HUES64 (cell line): ENCODE data around the gene FHIT.

Experiments
- H3K27ac ChIP-seq: 2 replicates; pipeline ENCODE4 v1.7.0; 2013; ENCODE audit warnings: low read depth, low read length, inconsistent platforms
- H3K27me3 ChIP-seq: 2 replicates; pipeline ENCODE4 v1.6.1; 2013; ENCODE audit warnings: mild to moderate bottlenecking, low read length; ENCODE audit not compliant: insufficient read depth
- H3K36me3 ChIP-seq: 2 replicates; pipeline ENCODE4 v1.6.1; 2013; ENCODE audit warnings: mild to moderate bottlenecking, low read length; ENCODE audit not compliant: insufficient read depth
- H3K4me1 ChIP-seq: 2 replicates; pipeline ENCODE4 v1.6.1; 2013; ENCODE audit warnings: mild to moderate bottlenecking, low read length, moderate library complexity; ENCODE audit not compliant: insufficient read depth
- H3K4me3 ChIP-seq: 2 replicates; pipeline ENCODE4 v1.5.1; 2013; ENCODE audit warnings: mild to moderate bottlenecking, low read length, moderate library complexity
- H3K9ac ChIP-seq: 2 replicates; pipeline ENCODE4 v1.6.1; 2013; ENCODE audit warnings: mild to moderate bottlenecking, low read depth, low read length
- H3K9me3 ChIP-seq: 2 replicates; pipeline ENCODE4 v1.6.1; 2013; ENCODE audit warnings: low read depth, low read length; ENCODE audit not compliant: insufficient read depth
- WGBS: fragments of 150-250, 120-280 bp; methylation state at CpG from one replicate; pipeline ENCODE4 v1.1.7; 2013; ENCODE audit warnings: missing lambda C conversion rate; 5-methylcytosine and 5-hydroxymethylcytosine counted together

FHIT gene

GRCh38 chr3:60754617-60755016 lies 496.6 kb downstream of the FHIT start:
- Histone ChIP-seq H3K27ac (no peak overlapping the region), H3K9me3 (peaks cover 22% of the 10 kb centered on the region), H3K9ac (no peak overlapping the region), H3K4me3 (no peak overlapping the region), H3K36me3 (no peaks in the 10 kb centered on the region), H3K27me3 (no peaks in the 10 kb centered on the region), H3K4me1 (peaks cover 25% of the 10 kb centered on the region)
- 94% methylated on average over 1 of the region's 1 CpG for WGBS

- 97% methylated on average over 3 of the region's 3 CpGs for WGBS
- no peak overlapping the region for H3K4me3 ChIP-seq
These were observed 498.4 kb downstream of the FHIT start for GRCh38 chr3:60752809-60753208.

GRCh38 chr3:60746695-60747416 lies 504.4 kb downstream of the FHIT start:
- peaks cover 25% of the 10 kb centered on the region for H3K4me1 ChIP-seq
- H3K27ac ChIP-seq = no peak overlapping the region
- WGBS = 93% methylated on average over 3 of the region's 3 CpGs
- H3K4me3 ChIP-seq = no peak overlapping the region
- no peak overlapping the region for H3K9ac ChIP-seq
- H3K9me3 ChIP-seq = peaks cover 26% of the 10 kb centered on the region
- H3K36me3 ChIP-seq = no peaks in the 10 kb centered on the region
- H3K27me3 ChIP-seq = no peaks in the 10 kb centered on the region

More at GRCh38 chr3:60752809-60753208, 498.4 kb downstream of the FHIT start:
- Histone ChIP-seq H3K9me3 (peaks cover 26% of the 10 kb centered on the region), H3K4me1 (peaks cover 25% of the 10 kb centered on the region), H3K27me3 (no peaks in the 10 kb centered on the region), H3K27ac (no peak overlapping the region), H3K36me3 (no peaks in the 10 kb centered on the region), H3K9ac (no peak overlapping the region)

GRCh38 chr3:60746043-60746638 lies 505.1 kb downstream of the FHIT start:
- Histone ChIP-seq H3K4me3 (no peak overlapping the region), H3K27ac (no peak overlapping the region), H3K9me3 (peaks cover 20% of the 10 kb centered on the region), H3K4me1 (peaks cover 31% of the 10 kb centered on the region), H3K36me3 (no peaks in the 10 kb centered on the region), H3K9ac (no peak overlapping the region), H3K27me3 (no peaks in the 10 kb centered on the region; the same call in 1 of the 2 replicates)
- whole genome bisulfite sequencing = 90% methylated on average over 8 of the region's 8 CpGs

GRCh38 chr3:60743631-60744164 lies 507.6 kb downstream of the FHIT start:
- Histone ChIP-seq H3K27ac (peak overlapping the region; percentile 47; the same call in 1 of the 2 replicates), H3K4me3 (no peak overlapping the region), H3K36me3 (no peaks in the 10 kb centered on the region), H3K4me1 (peaks cover 38% of the 10 kb centered on the region), H3K9ac (no peak overlapping the region), H3K9me3 (no peaks in the 10 kb centered on the region), H3K27me3 (no peaks in the 10 kb centered on the region; the same call in 1 of the 2 replicates)
- 58% methylated on average over 4 of the region's 4 CpGs for WGBS

GRCh38 chr3:60742606-60743145 lies 508.6 kb downstream of the FHIT start:
- Histone ChIP-seq H3K4me3 (no peak overlapping the region), H3K4me1 (peaks cover 38% of the 10 kb centered on the region), H3K9ac (no peak overlapping the region), H3K36me3 (no peaks in the 10 kb centered on the region), H3K27me3 (no peaks in the 10 kb centered on the region; the same call in 1 of the 2 replicates), H3K9me3 (no peaks in the 10 kb centered on the region), H3K27ac (no peak overlapping the region; the same call in 1 of the 2 replicates)
- 37% methylated on average over 7 of the region's 8 CpGs for WGBS

GRCh38 chr3:60737633-60738399 lies 513.4 kb downstream of the FHIT start:
- no peaks in the 10 kb centered on the region for H3K36me3 ChIP-seq
- WGBS = 90% methylated on average over 8 of the region's 8 CpGs
- peaks cover 21% of the 10 kb centered on the region for H3K4me1 ChIP-seq
- no peaks in the 10 kb centered on the region for H3K9me3 ChIP-seq
- no peak overlapping the region for H3K4me3 ChIP-seq
- no peaks in the 10 kb centered on the region; the same call in 1 of the 2 replicates for H3K27me3 ChIP-seq
- H3K27ac ChIP-seq = no peak overlapping the region
- no peak overlapping the region for H3K9ac ChIP-seq

- no peaks in the 10 kb centered on the region for H3K36me3 ChIP-seq
- no peaks in the 10 kb centered on the region for H3K4me1 ChIP-seq
- 96% methylated on average over 9 of the region's 9 CpGs for WGBS
- H3K27me3 ChIP-seq = no peaks in the 10 kb centered on the region
- no peaks in the 10 kb centered on the region for H3K9me3 ChIP-seq
- no peak overlapping the region for H3K27ac ChIP-seq
- no peak overlapping the region for H3K4me3 ChIP-seq
- H3K9ac ChIP-seq = no peak overlapping the region
These were observed 520.9 kb downstream of the FHIT start for GRCh38 chr3:60730371-60730770.

- Histone ChIP-seq H3K9me3 (no peaks in the 10 kb centered on the region), H3K27me3 (no peaks in the 10 kb centered on the region), H3K27ac (no peak overlapping the region), H3K9ac (no peak overlapping the region), H3K4me1 (no peaks in the 10 kb centered on the region), H3K36me3 (no peaks in the 10 kb centered on the region), H3K4me3 (no peak overlapping the region)
- whole genome bisulfite sequencing = 98% methylated on average over 6 of the region's 6 CpGs
These were observed 522.2 kb downstream of the FHIT start for GRCh38 chr3:60729056-60729455.

GRCh38 chr3:60728006-60728405 lies 523.2 kb downstream of the FHIT start:
- no peak overlapping the region for H3K4me3 ChIP-seq
- H3K36me3 ChIP-seq = no peaks in the 10 kb centered on the region
- no peak overlapping the region for H3K27ac ChIP-seq
- 88% methylated on average over 1 of the region's 1 CpG for WGBS
- no peak overlapping the region for H3K9ac ChIP-seq
- H3K27me3 ChIP-seq = no peaks in the 10 kb centered on the region
- H3K4me1 ChIP-seq = no peaks in the 10 kb centered on the region
- H3K9me3 ChIP-seq = no peaks in the 10 kb centered on the region

- H3K27me3 ChIP-seq = no peaks in the 10 kb centered on the region
- no peak overlapping the region for H3K27ac ChIP-seq
- H3K9ac ChIP-seq = no peak overlapping the region
- H3K4me1 ChIP-seq = no peaks in the 10 kb centered on the region
- H3K36me3 ChIP-seq = no peaks in the 10 kb centered on the region
- 92% methylated on average over 2 of the region's 2 CpGs for WGBS
- no peak overlapping the region for H3K4me3 ChIP-seq
- no peaks in the 10 kb centered on the region for H3K9me3 ChIP-seq
These were observed 530.5 kb downstream of the FHIT start for GRCh38 chr3:60720736-60721135.
